GM12878 (cell line): ENCODE data around the gene DPH6.

Source experiments
- CTCF ChIP-seq, 3 experiments: IDR thresholded peaks in 2 of 3; conservative IDR thresholded peaks in 1 of 3; 2 replicates each; pipeline ENCODE4 v1.5.1; 2011; ENCODE audit warnings: low read depth in 3 of 3, low read length in 3 of 3, mild to moderate bottlenecking in 3 of 3, control low read depth in 2 of 3, moderate library complexity in 2 of 3, inconsistent platforms in 1 of 3, mixed read lengths in 1 of 3; ENCODE audit not compliant: control insufficient read depth in 2 of 3, insufficient read depth in 1 of 3; ENCODE audit errors: extremely low read depth in 1 of 3
- EZH2 ChIP-seq: IDR thresholded peaks from 2 replicates; pipeline ENCODE4 v1.6.1; 2012; ENCODE audit warnings: low read depth, mild to moderate bottlenecking, control low read depth, inconsistent platforms, low read length, borderline replicate concordance; ENCODE audit not compliant: control insufficient read depth
- HDAC6 ChIP-seq: fragments of 200-600 bp; sonication (generic); IDR thresholded peaks from one replicate; pipeline ENCODE4 v1.8.0; 2017; ENCODE audit warnings: antibody characterized with exemption; ENCODE audit not compliant: unreplicated experiment
- JUNB ChIP-seq: IDR thresholded peaks from 2 replicates; pipeline ENCODE4 v1.6.1; 2016; ENCODE audit warnings: antibody characterized with exemption, mild to moderate bottlenecking
- KAT2A ChIP-seq: conservative IDR thresholded peaks from 2 replicates; pipeline ENCODE4 v1.6.1; 2011; ENCODE audit warnings: low read depth, low read length; ENCODE audit not compliant: control insufficient read depth
- LARP7 ChIP-seq: fragments of 450-650 bp; IDR thresholded peaks from 2 replicates; pipeline ENCODE4 v1.6.1; 2017; ENCODE audit warnings: mild to moderate bottlenecking
- MXI1 ChIP-seq: fragments of 150-350 bp; IDR thresholded peaks from 2 replicates; pipeline ENCODE4 v1.6.1; 2011; ENCODE audit warnings: low read depth, mild to moderate bottlenecking, inconsistent platforms, low read length, improper control_type of control experiment
- NFYB ChIP-seq: IDR thresholded peaks from 2 replicates; pipeline ENCODE4 v1.6.1; 2011; ENCODE audit warnings: low read depth, mild to moderate bottlenecking, low read length, improper control_type of control experiment, moderate library complexity; ENCODE audit not compliant: insufficient read depth
- PRDM15 ChIP-seq: fragments of 450-650 bp; formaldehyde crosslinking; IDR thresholded peaks from 2 replicates; pipeline ENCODE4 v1.4.0; 2020; ENCODE audit warnings: mild to moderate bottlenecking, moderate library complexity
- RBBP5 ChIP-seq: fragments of 200-600 bp; sonication (generic); conservative IDR thresholded peaks from 2 replicates; pipeline ENCODE4 v1.6.1; 2016
- TCF12 ChIP-seq: IDR thresholded peaks from 2 replicates; pipeline ENCODE4 v1.6.1; 2011; ENCODE audit warnings: low read depth, mild to moderate bottlenecking, low read length
- TCF3 ChIP-seq: IDR thresholded peaks from 2 replicates; pipeline ENCODE4 v1.6.1; 2012; ENCODE audit warnings: low read depth, mild to moderate bottlenecking, low read length, borderline replicate concordance; ENCODE audit not compliant: insufficient read depth

- TF ChIP-seq CTCF (IDR thresholded peaks at IDR 0.05 in 2 of 3, conservative IDR thresholded peaks at IDR 0.05 in 1 of 3; ENCODE audit: control insufficient read depth in 2 of 3, extremely low read depth in 1 of 3, insufficient read depth in 1 of 3, low read depth in 3 of 3, low read length in 3 of 3) (no peak), LARP7 (no peak), EZH2 (no peak), JUNB (no peak), RBBP5 (no peak), TCF12 (no peak), NFYB (no peak), HDAC6 (no peak), PRDM15 (CRISPR knock-in tag) (no peak), TCF3 (no peak), KAT2A (no peak), MXI1 (no peak)
Observed at GRCh38 chr15:35557012-35557411, 11.0 kb upstream of the DPH6 start.
